ENCODE data around the gene GAL.

GAL gene

GRCh38 chr11:68643585-68643984 lies 40.8 kb upstream of the GAL start:
- H3K27me3 ChIP-seq (ENCODE audit: insufficient read depth, poor library complexity, severe bottlenecking) = no peaks in the 10 kb centered on the region
- no peak for TF ChIP-seq SPI1 (IDR thresholded peaks at IDR 0.05; ENCODE audit: borderline replicate concordance, low read depth)
- TF ChIP-seq GABPA (IDR thresholded peaks at IDR 0.05; ENCODE audit: low read depth) = no peak
- no peak for TF ChIP-seq CTCF (IDR thresholded peaks at IDR 0.05; ENCODE audit: insufficient read depth, low read length)
- no peak for TF ChIP-seq POLR2AphosphoS5 (IDR thresholded peaks at IDR 0.05; ENCODE audit: low read depth)
- TF ChIP-seq REST (IDR thresholded peaks at IDR 0.05; ENCODE audit: insufficient replicate concordance, low read depth) = no peak
- no peak for DNase-seq (ENCODE audit: low read depth in 1 of 2, low spot score in 1 of 2)
- H3K27ac ChIP-seq (replicated peaks) = no peak overlapping the region
- H3K4me3 ChIP-seq (replicated peaks; ENCODE audit: insufficient read depth, low read length) = no peak overlapping the region

GRCh38 chr11:68646832-68647231 lies 37.5 kb upstream of the GAL start:
- no peak for TF ChIP-seq POLR2AphosphoS5 (IDR thresholded peaks at IDR 0.05; ENCODE audit: low read depth)
- TF ChIP-seq GABPA (IDR thresholded peaks at IDR 0.05; ENCODE audit: low read depth) = no peak
- TF ChIP-seq REST (IDR thresholded peaks at IDR 0.05; ENCODE audit: insufficient replicate concordance, low read depth) = no peak
- TF ChIP-seq CTCF (IDR thresholded peaks at IDR 0.05; ENCODE audit: insufficient read depth, low read length) = no peak
- no peak for TF ChIP-seq SPI1 (IDR thresholded peaks at IDR 0.05; ENCODE audit: borderline replicate concordance, low read depth)
- Histone ChIP-seq H3K4me3 (replicated peaks; ENCODE audit: insufficient read depth, low read length) (no peak overlapping the region), H3K27ac (replicated peaks) (no peak overlapping the region), H3K27me3 (ENCODE audit: insufficient read depth, poor library complexity, severe bottlenecking) (no peaks in the 10 kb centered on the region)
- DNase-seq (ENCODE audit: low read depth in 1 of 2, low spot score in 1 of 2) = no peak

GRCh38 chr11:68649851-68650555 lies 34.3 kb upstream of the GAL start:
- DNase-seq (ENCODE audit: low read depth in 1 of 2, low spot score in 1 of 2) = no peak
- Histone ChIP-seq H3K27me3 (ENCODE audit: insufficient read depth, poor library complexity, severe bottlenecking) (no peaks in the 10 kb centered on the region), H3K27ac (replicated peaks) (no peak overlapping the region), H3K4me3 (replicated peaks; ENCODE audit: insufficient read depth, low read length) (no peak overlapping the region)
- TF ChIP-seq SPI1 (IDR thresholded peaks at IDR 0.05; ENCODE audit: borderline replicate concordance, low read depth) (no peak), REST (IDR thresholded peaks at IDR 0.05; ENCODE audit: insufficient replicate concordance, low read depth) (no peak), CTCF (IDR thresholded peaks at IDR 0.05; ENCODE audit: insufficient read depth, low read length) (no peak), POLR2AphosphoS5 (IDR thresholded peaks at IDR 0.05; ENCODE audit: low read depth) (no peak), GABPA (IDR thresholded peaks at IDR 0.05; ENCODE audit: low read depth) (no peak)

Measured in HL-60 (cell line).